OCI-LY3 (cell line): ENCODE results near the gene PCMTD2.

ENCODE experiments used
- H2AFZ ChIP-seq: fragments of 200-600, 300-600 bp; shearing (Covaris generic); 2 replicates; pipeline ENCODE4 v1.6.0; 2014; ENCODE audit warnings: antibody characterized with exemption, low read depth, low read length
- H3K27ac ChIP-seq: fragments of 200-600, 300-600 bp; sonication (generic); 2 replicates; pipeline ENCODE4 v1.5.1; 2014; ENCODE audit warnings: mild to moderate bottlenecking, low read length, moderate library complexity, mixed read lengths
- H3K27me3 ChIP-seq: fragments of 200-600, 300-600 bp; sonication (generic); 2 replicates; pipeline ENCODE4 v1.6.1; 2014; ENCODE audit warnings: low read depth, low read length, mixed read lengths
- H3K36me3 ChIP-seq: fragments of 200-600, 300-600 bp; sonication (generic); replicated peaks from 2 replicates; pipeline ENCODE3; 2014; ENCODE audit warnings: low read depth, low read length, mixed read lengths
- H3K4me1 ChIP-seq: fragments of 300-600, 200-600 bp; sonication (generic); 2 replicates; pipeline ENCODE4 v1.6.1; 2014; ENCODE audit warnings: low read length, mixed read lengths
- H3K4me2 ChIP-seq: fragments of 200-600, 300-600 bp; sonication (generic); 2 replicates; pipeline ENCODE4 v1.6.1; 2014; ENCODE audit warnings: low read length, mixed read lengths
- H3K4me3 ChIP-seq: fragments of 300-600, 200-600 bp; sonication (generic); 2 replicates; pipeline ENCODE4 v1.5.1; 2014; ENCODE audit warnings: antibody characterized with exemption, mild to moderate bottlenecking, low read length, moderate library complexity
- H3K79me2 ChIP-seq: fragments of 300-600, 200-600 bp; shearing (Covaris generic); 2 replicates; pipeline ENCODE4 v1.6.1; 2014; ENCODE audit warnings: mild to moderate bottlenecking, low read length, mixed read lengths
- H3K9ac ChIP-seq: fragments of 300-600, 200-600 bp; shearing (Covaris generic); 2 replicates; pipeline ENCODE4 v1.6.0; 2014; ENCODE audit warnings: mild to moderate bottlenecking, low read length, moderate library complexity
- H3K9me3 ChIP-seq: fragments of 200-600, 300-600 bp; shearing (Covaris generic); 2 replicates; pipeline ENCODE4 v1.6.1; 2014; ENCODE audit warnings: low read length, mixed read lengths; ENCODE audit not compliant: insufficient read depth
- H4K20me1 ChIP-seq: fragments of 200-600, 300-600 bp; sonication (generic); 2 replicates; pipeline ENCODE4 v1.6.1; 2016; ENCODE audit warnings: low read length, mixed read lengths; ENCODE audit not compliant: insufficient read depth
- EZH2phosphoT487 ChIP-seq: fragments of 200-600 bp; shearing (Covaris generic); IDR thresholded peaks from 2 replicates; pipeline ENCODE4 v1.6.1; 2018; ENCODE audit warnings: antibody characterized with exemption, mixed run types, low read depth
- TF ChIP-seq, protein P1 (sequence below): fragments of 200-600, 300-600 bp; sonication (generic); IDR thresholded peaks from 2 replicates; pipeline ENCODE4 v1.5.1; 2014; ENCODE audit warnings: antibody characterized with exemption, low read length, low read depth

The PCMTD2 gene

DNA sequence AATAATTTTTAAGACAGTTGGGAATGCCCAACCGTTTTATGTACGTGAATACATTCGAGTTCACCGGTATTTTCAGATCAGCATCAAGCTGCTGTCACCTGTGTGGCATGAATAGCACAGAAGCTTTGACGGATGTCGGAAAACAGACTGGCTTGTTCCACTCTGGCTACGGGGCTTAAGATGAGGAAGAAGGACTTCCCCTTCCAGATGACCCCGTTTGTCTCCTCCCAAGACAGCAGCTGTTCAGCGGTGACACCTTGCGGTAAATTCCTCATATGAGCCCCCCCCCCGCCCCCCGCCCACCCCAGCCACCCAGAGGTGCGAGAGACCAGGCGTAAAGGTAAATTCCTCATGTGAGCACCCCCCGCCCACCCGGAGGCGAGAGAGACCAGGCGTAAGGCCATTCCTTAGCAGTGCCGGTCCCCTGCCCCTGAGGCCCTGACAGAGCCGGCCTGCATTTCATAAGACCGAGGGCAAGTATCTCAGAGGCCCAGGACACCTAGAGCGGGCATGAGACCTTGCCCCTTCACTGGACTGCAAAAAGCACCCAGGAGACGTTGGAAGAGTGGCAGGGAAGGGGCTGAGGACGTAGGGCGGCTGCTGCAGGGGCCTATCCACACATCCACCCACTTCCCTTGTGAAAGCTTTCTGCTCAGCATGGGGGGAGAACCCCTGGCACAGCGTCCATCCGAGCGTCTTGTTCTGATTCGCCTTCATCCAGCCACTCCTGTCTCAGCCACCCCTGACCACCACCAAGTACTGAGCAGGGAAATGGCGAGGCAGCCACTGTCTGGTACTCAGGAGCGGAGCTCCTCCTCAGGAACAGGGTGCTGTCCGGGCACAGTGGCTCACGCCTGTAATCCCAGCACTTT, 7.3 kb upstream of the PCMTD2 start:
- no peak overlapping the region for H3K9ac ChIP-seq
- H2AFZ ChIP-seq = no peak overlapping the region; the same call in 1 of the 2 replicates
- peaks cover 23% of the 10 kb centered on the region for H3K4me1 ChIP-seq

DNA sequence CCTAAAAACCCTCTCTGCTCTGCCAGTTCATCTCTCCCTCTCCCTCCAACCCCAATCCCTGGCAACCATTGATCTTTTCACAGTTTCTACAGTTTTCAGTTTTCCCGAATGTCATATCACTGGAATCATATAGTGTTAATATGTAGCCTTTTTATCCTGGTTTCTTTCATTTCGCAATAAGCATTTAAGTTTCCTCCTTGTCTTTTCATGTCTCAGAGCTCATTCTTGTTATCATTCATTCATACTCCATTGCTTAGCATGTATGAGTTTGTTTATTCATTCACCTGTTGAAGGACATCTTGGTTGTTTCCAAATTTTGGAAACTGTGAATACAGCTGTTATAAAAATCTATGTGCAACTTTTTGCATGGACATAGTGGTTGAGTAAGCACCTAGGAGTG, 5.5 kb upstream of the PCMTD2 start:
- TF ChIP-seq, protein P1, sequence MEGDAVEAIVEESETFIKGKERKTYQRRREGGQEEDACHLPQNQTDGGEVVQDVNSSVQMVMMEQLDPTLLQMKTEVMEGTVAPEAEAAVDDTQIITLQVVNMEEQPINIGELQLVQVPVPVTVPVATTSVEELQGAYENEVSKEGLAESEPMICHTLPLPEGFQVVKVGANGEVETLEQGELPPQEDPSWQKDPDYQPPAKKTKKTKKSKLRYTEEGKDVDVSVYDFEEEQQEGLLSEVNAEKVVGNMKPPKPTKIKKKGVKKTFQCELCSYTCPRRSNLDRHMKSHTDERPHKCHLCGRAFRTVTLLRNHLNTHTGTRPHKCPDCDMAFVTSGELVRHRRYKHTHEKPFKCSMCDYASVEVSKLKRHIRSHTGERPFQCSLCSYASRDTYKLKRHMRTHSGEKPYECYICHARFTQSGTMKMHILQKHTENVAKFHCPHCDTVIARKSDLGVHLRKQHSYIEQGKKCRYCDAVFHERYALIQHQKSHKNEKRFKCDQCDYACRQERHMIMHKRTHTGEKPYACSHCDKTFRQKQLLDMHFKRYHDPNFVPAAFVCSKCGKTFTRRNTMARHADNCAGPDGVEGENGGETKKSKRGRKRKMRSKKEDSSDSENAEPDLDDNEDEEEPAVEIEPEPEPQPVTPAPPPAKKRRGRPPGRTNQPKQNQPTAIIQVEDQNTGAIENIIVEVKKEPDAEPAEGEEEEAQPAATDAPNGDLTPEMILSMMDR = no peak
- TF ChIP-seq EZH2phosphoT487 = no peak
- Histone ChIP-seq H2AFZ (no peak overlapping the region), H3K4me3 (no peak overlapping the region), H3K27ac (no peak overlapping the region), H3K36me3 (no peaks in the 10 kb centered on the region), H3K27me3 (peaks cover 38% of the 10 kb centered on the region), H3K4me2 (no peak overlapping the region), H3K9me3 (no peaks in the 10 kb centered on the region), H3K4me1 (peaks cover 30% of the 10 kb centered on the region), H3K9ac (no peak overlapping the region), H3K79me2 (no peaks in the 10 kb centered on the region), H4K20me1 (no peaks in the 10 kb centered on the region)

More for the DNA sequence above, 7.3 kb upstream of the PCMTD2 start:
- Histone ChIP-seq H4K20me1 (no peaks in the 10 kb centered on the region), H3K4me3 (peak overlapping the region; percentile 52; the same call in 1 of the 2 replicates), H3K4me2 (peak overlapping the region; percentile 65), H3K27ac (no peak overlapping the region), H3K9me3 (no peaks in the 10 kb centered on the region), H3K79me2 (no peaks in the 10 kb centered on the region), H3K27me3 (peaks cover 38% of the 10 kb centered on the region), H3K36me3 (no peaks in the 10 kb centered on the region)
- TF ChIP-seq, protein P1 = 0 out of 2 replicates have a peak, but pooled peaks have one; percentile 3
- TF ChIP-seq EZH2phosphoT487 = no peak

DNA sequence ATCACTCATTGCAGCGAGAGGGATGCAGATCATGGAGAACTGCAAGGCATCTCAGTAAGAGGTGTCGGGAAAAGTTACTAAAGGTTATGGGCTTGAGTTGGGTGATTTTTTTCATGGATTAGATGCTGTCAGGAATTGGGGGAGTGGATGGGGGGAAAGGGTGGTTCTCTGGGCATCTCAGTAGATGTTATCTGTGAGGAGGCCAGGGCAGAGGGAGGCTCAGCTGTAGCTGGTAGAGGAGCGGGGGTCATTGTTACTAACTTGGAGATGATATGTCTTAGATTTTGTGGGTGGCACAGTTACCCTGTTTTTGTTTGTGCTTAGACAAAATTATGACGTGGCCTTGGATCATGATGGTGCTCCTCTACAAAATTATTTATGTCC, 2.6 kb upstream of the PCMTD2 start:
- Histone ChIP-seq H3K27ac (no peak overlapping the region), H3K9me3 (no peaks in the 10 kb centered on the region), H3K27me3 (peaks cover 24% of the 10 kb centered on the region), H2AFZ (peak overlapping the region; percentile 77), H3K36me3 (no peaks in the 10 kb centered on the region), H3K4me1 (peaks cover 31% of the 10 kb centered on the region), H3K4me2 (peak overlapping the region; percentile 69), H4K20me1 (no peaks in the 10 kb centered on the region), H3K4me3 (peak overlapping the region; percentile 34; the same call in 1 of the 2 replicates), H3K9ac (no peak overlapping the region), H3K79me2 (peaks cover 23% of the 10 kb centered on the region)
- no peak for TF ChIP-seq EZH2phosphoT487
- TF ChIP-seq, protein P1 = no peak

DNA sequence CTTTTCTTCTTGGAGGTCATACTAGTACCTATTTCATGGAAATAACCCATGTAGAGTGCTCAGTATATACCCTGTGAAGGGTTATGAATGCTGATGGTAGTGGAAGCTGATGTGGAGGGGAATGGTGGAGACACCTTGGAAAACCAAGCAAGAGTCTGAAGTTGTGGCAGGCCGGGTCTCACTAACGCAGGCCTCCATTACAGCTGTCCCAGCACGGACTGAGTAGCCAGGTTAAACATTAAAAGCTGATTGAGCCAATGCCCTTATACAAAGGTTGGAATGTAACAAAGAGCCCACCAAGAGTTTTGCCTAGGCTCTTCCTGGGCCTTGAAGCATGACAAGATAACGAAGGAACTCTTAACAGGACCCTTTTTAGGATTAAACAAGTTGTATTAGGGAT, 2.1 kb upstream of the PCMTD2 start:
- H3K4me3 ChIP-seq = no peak overlapping the region
- peaks cover 28% of the 10 kb centered on the region for H3K4me1 ChIP-seq
- no peak overlapping the region for H3K9ac ChIP-seq
- H2AFZ ChIP-seq = no peak overlapping the region
- TF ChIP-seq, protein P1 = no peak
- no peak for TF ChIP-seq EZH2phosphoT487
- H4K20me1 ChIP-seq = no peaks in the 10 kb centered on the region
- H3K9me3 ChIP-seq = no peaks in the 10 kb centered on the region
- no peak overlapping the region for H3K27ac ChIP-seq
- peaks cover 24% of the 10 kb centered on the region for H3K27me3 ChIP-seq
- no peaks in the 10 kb centered on the region for H3K36me3 ChIP-seq
- 0 out of 2 replicates have a peak overlapping the region, but pooled peaks have one; percentile 69 for H3K4me2 ChIP-seq
- H3K79me2 ChIP-seq = peaks cover 28% of the 10 kb centered on the region
